DMS153 (cell line): ENCODE results near the gene MYG1.
A peak's percentile ranks its signal among the peaks of the same experiment; 100 is the strongest.
"Not testable (repeated sequence)": the region's sequence is repeated elsewhere in the genome, so short reads cannot be mapped to it uniquely, and the experiment has no call there.

Experiments
- DNase-seq: peaks from one replicate; lab custom pipeline; 2025; lab: John Stamatoyannopoulos, UW

Gene MYG1

GRCh38 chr12:53328043-53328435, 28.5 kb downstream of the MYG1 start:
- no peak for DNase-seq

DNA sequence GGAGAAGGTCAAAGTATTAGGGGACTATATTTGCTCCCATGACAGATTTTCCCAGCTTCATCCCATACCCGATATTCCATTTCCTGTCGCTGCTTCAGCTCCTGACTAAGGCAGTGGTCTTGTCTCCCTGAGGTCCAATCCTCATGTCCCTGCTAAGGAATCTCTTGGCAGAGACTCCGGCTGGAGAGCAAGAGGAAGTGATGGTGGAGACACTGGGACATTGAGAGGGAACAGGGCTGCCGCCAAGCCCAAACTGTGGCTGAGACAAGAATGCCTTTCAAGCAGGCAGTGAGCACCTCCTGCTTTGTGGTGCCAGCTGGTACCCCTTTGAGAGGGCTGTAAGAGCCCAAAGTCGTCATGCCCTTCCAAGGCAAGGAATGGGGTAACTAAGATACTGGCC, 31.2 kb downstream of the MYG1 start:
- no peak for DNase-seq

GRCh38 chr12:53332339-53332738, 32.8 kb downstream of the MYG1 start:
- DNase-seq = not testable (repeated sequence)

GRCh38 chr12:53332744-53333143, 33.2 kb downstream of the MYG1 start:
- no peak for DNase-seq

DNA sequence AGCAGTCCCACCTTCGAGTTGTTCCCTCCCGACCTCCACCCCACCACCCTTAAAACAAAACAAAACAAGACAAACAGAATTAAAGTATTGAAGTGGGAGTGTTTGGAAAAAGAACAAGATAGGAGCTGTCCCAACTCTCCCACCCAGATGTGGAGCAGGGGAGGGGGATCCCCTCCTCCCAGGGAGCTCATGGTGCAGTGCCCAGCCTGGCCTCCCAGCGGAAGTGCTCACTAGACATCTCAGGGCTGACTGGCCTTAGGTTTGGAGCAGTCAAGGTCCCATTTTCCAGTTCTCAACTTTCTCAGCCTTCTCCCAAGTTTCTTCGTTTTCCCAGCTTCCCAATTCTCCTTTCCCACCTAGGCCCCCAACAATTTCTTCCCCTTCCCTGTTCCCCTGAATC, 33.8 kb downstream of the MYG1 start:
- no peak for DNase-seq

DNA sequence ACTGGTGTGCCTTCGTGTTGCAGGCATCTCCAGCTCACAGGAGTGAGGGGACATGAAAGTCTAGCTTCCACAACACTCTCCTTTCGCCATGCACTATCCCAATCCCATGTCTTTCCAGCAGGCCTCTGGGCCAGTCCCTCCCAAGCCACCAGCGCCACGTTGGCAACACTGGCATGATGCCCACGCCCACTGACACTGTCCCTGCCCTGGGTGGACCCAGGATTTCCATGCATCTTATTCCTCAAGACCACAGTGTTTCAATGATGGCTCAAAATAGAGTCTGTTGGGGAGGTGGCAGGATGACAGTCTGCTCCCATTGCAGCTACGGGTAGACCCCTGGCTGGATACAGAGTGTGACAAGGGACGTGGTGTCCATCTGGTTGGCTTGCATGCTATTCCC, 34.4 kb downstream of the MYG1 start:
- DNase-seq = no peak

DNA sequence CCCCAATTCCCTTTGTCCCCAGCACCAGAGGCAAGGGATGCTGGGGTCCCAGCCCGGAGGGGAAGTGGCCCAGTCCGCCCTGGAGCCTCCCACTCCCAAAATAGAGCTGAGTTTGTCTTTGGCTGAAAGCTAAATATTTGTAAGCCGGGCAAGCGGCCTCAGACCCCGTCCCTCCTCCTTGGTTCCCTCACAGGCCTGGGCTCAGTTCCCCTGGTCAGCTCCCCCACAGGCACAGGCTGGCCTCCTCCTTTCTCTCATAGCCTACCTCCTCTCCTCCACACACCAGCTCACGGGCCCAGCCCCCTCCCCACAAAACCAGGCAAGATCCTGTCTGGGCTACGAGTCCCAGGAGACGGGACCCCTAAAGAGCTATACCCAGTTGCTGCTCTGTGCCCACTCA, 35.3 kb downstream of the MYG1 start:
- DNase-seq = no peak

- DNase-seq = no peak
These were observed 36.7 kb downstream of the MYG1 start, which contains the start of gene SP7 for GRCh38 chr12:53336181-53336681. TSS of gene SP7 (minus strand) at chr12:53336354. CDS start at chr12:53335646, 708 bp downstream.

DNA sequence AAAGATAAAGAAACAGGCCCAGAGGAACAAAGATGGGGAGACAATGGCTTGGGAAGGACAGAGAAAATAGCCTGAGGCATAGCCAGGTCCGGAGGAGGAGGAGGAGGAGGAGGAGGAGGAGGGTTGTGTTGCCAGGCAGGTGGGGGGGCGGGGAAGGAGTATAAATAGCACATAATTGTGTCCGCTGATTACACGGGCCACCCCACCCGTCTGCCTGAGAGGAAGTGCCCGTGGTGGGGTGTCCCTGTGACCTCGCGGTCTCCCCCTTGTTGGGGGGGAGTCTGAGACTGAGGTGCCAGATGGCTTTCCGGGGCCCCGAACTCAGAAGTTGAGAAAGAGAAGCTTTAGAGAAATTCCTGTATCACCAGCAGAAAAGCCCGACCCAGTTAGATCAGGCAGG, 38.5 kb downstream of the MYG1 start:
- no peak for DNase-seq

DNA sequence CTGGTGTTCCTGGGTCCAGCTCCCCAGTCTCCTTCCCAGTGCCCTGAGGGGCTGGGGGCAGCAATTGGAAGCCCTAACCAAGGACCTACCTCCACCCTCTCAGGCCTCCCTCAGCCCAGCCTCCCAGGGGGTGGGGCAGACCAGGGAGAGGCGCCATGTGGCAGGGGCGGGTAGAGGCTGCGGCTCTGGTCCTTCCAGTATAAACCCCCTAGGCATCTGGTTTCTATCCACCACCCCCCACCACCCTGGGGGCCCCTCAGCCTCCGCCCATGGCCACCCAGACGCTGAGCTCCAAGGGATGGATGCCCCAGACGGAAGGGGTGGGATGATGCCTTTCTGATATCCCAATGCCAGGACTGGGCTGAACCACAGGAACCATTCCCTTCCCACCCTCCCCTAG, 39.4 kb downstream of the MYG1 start:
- DNase-seq = no peak

GRCh38 chr12:53340398-53340797, 40.9 kb downstream of the MYG1 start:
- DNase-seq = no peak

- no peak for DNase-seq
These were observed 44.0 kb downstream of the MYG1 start for GRCh38 chr12:53343449-53343848.

DNA sequence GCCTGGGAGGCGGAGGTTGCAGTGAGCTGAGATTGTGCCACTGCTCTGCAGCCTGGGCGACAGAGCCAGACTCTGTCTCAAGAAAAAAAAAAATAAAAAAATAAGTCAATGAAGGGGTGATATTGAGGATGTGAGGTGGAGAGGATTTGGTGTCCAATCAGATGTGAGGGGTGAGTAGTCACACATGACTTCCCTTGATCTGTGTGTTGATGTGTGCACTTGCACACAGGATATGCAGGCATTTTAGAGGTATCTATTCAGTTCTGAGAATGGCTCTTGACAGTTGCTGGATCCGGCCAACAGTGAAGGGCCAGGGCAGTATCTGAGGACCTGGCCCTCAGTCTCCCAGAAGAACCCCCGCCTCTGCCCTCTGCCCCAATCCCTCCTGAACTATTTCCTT, 44.5 kb downstream of the MYG1 start:
- DNase-seq = no peak

DNA sequence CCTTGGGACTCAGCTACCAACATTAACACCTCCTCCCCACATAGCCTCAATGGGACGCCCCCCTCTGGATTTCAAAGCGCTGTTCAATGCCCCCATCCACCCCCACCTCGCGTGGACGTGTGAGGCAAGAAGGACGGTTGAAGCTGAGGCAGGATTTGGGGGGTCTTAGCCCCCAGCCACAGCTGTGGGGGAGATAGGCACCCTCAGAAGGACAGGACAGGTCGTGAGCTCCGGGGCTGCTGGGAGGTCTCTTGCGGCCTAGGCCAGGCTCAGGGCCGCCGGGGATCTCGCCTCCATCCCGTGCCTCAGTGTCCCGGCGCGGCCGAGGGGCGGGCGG, 45.0 kb downstream of the MYG1 start:
- DNase-seq = no peak

DNA sequence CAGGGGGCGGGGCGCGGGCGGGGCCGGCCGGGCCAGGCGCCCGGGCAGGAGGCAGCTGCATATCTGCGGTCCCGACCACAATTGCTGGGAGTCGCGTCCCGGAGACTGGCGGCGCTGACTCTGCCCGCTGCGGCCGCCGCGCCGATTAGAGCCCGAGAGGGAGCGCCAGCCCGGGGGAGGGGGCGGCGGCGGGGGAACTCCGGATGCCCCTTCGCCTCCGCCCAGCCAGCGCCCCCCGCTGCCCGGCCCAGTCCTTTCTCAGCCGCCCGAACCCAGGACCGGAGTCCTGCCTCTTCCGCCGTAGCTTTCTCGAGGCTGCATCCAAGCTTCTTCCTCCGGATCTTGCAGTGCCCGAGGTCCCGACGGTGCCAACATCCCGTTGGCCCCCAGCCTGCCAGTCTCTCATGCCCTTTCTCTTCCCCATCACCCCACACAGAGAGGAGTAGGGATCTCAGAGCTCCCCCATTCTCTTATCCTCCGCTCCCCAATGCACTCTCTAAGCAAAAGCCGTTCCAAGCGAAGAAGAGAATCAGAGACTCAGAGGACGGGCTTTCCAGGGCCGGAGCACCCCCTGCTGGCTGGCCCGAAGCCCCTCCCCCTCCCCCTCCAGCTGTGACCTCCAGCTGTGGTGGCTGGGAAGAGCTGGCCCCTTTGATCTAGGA, 45.5 kb downstream of the MYG1 start:
- peak; percentile 4 for DNase-seq

DNA sequence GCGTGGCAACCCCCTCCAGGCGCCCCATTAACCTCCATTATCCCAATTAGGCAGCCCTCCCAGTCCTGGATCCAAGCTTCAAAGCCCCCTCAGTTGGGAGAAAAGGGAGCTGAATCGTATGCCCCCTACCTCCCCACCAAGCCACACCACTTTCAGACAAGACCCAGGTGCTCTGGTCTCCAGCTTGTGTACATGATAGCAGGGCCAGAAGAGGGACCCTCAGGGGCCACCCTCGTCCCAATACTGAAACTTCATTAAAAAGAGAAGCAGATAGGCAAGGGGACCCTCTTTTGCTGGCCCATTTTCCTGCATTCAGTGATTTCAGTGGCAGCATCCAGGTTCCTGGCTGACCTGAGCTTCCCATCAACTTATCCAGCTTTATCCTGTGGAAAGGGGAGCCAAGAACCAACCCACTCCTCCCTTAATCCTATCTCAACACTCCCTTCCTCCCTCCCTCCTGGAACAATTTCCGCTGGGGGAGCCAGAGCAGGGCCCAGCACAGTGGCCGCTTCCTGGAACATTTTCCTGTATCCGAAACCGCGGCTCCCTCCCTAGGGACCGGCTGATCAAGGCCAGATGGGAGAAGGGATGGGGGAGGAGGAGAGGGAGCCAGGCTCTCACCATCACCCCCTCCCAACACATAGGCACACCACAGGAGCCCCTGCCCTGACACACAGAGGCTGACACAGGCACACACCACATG, 46.1 kb downstream of the MYG1 start:
- peak; percentile 59 for DNase-seq

DNA sequence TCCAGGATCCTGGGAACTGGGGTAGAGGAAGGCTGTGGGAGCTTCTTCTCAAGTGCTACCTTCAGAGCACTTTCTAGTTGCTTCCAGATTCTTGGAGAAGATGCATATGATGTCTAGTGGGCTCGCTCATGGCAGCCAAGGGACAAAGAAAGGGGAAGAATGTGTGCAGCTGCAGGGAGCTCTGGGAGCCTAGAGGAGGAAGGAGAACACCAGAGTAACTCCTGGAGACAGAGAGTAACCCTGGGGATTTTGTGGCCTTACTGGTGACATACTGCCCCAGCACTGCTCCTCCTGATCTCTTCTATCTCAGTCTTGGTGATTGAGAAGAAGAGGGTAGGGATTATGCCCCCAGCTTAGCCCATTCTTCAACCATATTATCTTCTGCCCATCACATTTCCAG, 47.0 kb downstream of the MYG1 start:
- DNase-seq = no peak

DNA sequence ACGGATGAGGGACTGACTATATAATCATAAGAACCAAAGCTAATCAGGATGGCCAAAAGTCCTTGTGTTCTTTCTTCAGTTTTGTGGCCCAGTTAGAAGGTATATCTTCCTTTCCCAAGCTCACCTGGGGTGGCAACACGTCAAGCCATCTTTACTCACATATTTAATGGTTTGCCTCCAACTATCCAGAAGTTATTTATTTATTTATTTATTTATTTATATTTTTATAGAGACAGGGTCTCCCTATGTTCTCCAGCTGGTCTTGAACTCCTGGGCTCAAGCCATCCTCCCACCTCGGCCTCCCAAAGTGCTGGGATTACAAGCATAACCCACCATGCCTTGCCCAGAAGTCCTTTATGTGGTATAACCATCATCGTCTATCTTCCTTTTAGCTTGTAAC, 48.4 kb downstream of the MYG1 start:
- DNase-seq = no peak

DNA sequence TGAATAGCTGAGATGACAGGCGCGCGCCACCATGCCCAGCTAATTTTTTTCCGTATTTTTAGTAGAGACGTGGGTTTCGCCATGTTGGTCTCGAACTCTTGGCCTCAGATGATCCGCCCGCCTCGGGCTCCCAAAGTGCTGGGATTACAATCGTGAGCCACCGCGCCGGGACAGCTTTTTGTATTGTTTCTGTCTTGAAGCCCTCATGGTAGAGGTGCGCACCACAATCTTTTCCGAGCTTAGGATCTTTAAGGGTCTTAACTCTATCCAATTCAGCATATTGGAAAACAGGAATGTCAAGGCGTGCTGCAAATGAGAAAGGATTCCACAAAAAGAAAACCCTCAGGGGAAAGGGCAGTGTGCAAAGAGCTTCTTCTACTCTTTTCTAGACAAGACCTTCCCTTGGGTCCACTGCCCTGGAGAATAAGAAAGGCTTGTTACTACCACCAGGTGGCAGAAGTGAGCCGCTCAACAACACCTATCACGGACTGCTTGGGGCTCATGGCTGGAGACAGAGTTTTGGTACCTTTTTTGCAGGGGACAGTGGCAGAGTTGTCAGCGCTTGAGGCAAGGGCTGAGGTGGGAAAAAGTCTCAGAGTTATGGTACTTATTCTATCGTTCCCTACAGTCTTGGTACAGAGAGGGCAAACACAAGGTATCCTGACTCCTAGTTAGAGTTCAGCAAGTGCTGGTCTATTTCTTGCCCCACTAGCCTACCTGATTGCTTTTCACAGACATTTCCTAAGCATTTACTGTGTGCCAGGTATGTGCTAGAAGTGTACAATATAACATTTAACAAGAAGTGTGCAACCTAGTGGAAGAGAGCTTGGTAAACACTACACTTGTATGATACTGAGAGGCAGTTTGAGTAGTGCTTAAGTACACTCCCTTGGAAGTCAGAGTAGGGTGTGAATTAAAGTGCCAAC, 53.1 kb downstream of the MYG1 start:
- peak; percentile 60 for DNase-seq

- DNase-seq = no peak
These were observed 53.8 kb downstream of the MYG1 start for GRCh38 chr12:53353257-53353655.

DNA sequence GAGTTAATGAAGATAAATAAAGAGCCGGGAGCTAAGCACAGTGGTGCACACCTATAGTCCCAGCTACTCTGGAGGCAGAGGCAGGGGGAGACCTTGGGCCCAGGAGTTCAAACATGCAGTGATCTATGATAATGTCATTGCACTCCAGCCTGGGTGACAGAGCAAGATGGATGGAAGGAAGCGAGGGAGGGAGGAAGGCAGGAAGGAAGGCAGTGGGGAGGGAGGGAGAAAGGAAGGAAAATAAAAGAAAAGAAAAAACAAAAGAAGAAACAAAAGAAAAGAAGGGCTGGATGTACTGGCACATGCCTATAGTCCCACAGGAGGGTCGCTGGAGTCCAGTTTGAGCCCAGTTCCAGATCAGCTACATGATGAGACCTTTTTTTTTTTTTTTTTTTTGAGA, 55.6 kb downstream of the MYG1 start:
- DNase-seq = no peak
